Medulla oblongata (tissue), 1 donor: ENCODE measurements around the gene ELMOD2.
"Not testable (repeated sequence)": the region's sequence is repeated elsewhere in the genome, so short reads cannot be mapped to it uniquely, and the experiment has no call there.

Source experiments
- DNase-seq: peaks from one replicate; pipeline ENCODE4 v3.0.0-alpha.2; 2015; ENCODE audit errors: extremely low spot score

Gene ELMOD2

GRCh38 chr4:140523857-140524742 lies at the start of gene ELMOD2:
Gene ELMOD2, plus strand, starts transcription at chr4:140524168. Its CDS starts 1,261 bp downstream, at chr4:140525429.
- DNase-seq = peak; percentile 99

GRCh38 chr4:140483445-140483844 lies 40.5 kb upstream of the ELMOD2 start:
- no peak for DNase-seq

GRCh38 chr4:140485939-140486338 lies 38.0 kb upstream of the ELMOD2 start:
- no peak for DNase-seq

- no peak for DNase-seq
These were observed 26.6 kb upstream of the ELMOD2 start for GRCh38 chr4:140497405-140497746.

- no peak for DNase-seq
These were observed 26.0 kb upstream of the ELMOD2 start, which contains the start of gene MGAT4D for GRCh38 chr4:140497747-140498636. Gene MGAT4D, minus strand, starts transcription at chr4:140498293. Its CDS starts 71 bp downstream, at chr4:140498222.

GRCh38 chr4:140499391-140499790 lies 24.6 kb upstream of the ELMOD2 start:
- DNase-seq = no peak

GRCh38 chr4:140504261-140504660 lies 19.7 kb upstream of the ELMOD2 start:
- DNase-seq = no peak

- not testable (repeated sequence) for DNase-seq
These were observed 10.2 kb upstream of the ELMOD2 start for GRCh38 chr4:140513765-140514164.

GRCh38 chr4:140515423-140515822 lies 8.5 kb upstream of the ELMOD2 start:
- DNase-seq = no peak

- no peak for DNase-seq
These were observed 555 bp upstream of the ELMOD2 start for GRCh38 chr4:140523370-140523856.

- DNase-seq = no peak
These were observed 5.5 kb downstream of the ELMOD2 start for GRCh38 chr4:140529434-140529833.

- DNase-seq = no peak
These were observed 10.0 kb downstream of the ELMOD2 start for GRCh38 chr4:140533951-140534480.

- no peak for DNase-seq
These were observed 32.6 kb downstream of the ELMOD2 start for GRCh38 chr4:140556372-140557085.

GRCh38 chr4:140557831-140558435 lies 34.0 kb downstream of the ELMOD2 start:
- DNase-seq = no peak

GRCh38 chr4:140559696-140560095 lies 35.7 kb downstream of the ELMOD2 start:
- no peak for DNase-seq

- no peak for DNase-seq
These were observed 44.7 kb downstream of the ELMOD2 start, which contains the start of gene UCP1 for GRCh38 chr4:140568507-140569306. Gene UCP1, minus strand, starts transcription at chr4:140568961. Its CDS starts 232 bp downstream, at chr4:140568729.

GRCh38 chr4:140569307-140569638 lies 45.3 kb downstream of the ELMOD2 start:
- DNase-seq = no peak

GRCh38 chr4:140571620-140572019 lies 47.7 kb downstream of the ELMOD2 start:
- DNase-seq = no peak

GRCh38 chr4:140575489-140575888 lies 51.5 kb downstream of the ELMOD2 start:
- DNase-seq = no peak

- DNase-seq = no peak
These were observed 55.3 kb downstream of the ELMOD2 start for GRCh38 chr4:140579278-140579677.
